Epithelial cell of esophagus (primary cell): Measurements from ENCODE around the gene ZXDC.

Source experiments
- DNase-seq: peaks from one replicate; pipeline ENCODE4 v3.0.0; 2010; ENCODE audit warnings: low read depth
- H3K4me3 ChIP-seq: 2 replicates; pipeline ENCODE4 v1.5.1; 2011; ENCODE audit warnings: mild to moderate bottlenecking, low read length, control low read depth
- CTCF ChIP-seq: IDR thresholded peaks from 2 replicates; pipeline ENCODE4 v1.5.1; 2011; ENCODE audit warnings: low read depth, mild to moderate bottlenecking, low read length, control low read depth, inconsistent platforms; ENCODE audit not compliant: insufficient read depth; ENCODE audit errors: missing control alignments

ZXDC gene

GRCh38 chr3:126495786-126496185 is 20.1 kb upstream of the ZXDC start:
- no peak for TF ChIP-seq CTCF
- no peak overlapping the region for H3K4me3 ChIP-seq
- no peak for DNase-seq

- TF ChIP-seq CTCF, result no peak
- no peak overlapping the region for H3K4me3 ChIP-seq
- no peak for DNase-seq
Measured at GRCh38 chr3:126494970-126495230, 19.2 kb upstream of the ZXDC start.

- DNase-seq, result no peak
- no peak for TF ChIP-seq CTCF
- no peak overlapping the region for H3K4me3 ChIP-seq
Measured at GRCh38 chr3:126494204-126494969, 18.7 kb upstream of the ZXDC start.

GRCh38 chr3:126493739-126494138 is 18.0 kb upstream of the ZXDC start:
- TF ChIP-seq CTCF, result no peak
- no peak for DNase-seq
- no peak overlapping the region for H3K4me3 ChIP-seq

GRCh38 chr3:126493051-126493450 is 17.4 kb upstream of the ZXDC start:
- no peak for TF ChIP-seq CTCF
- H3K4me3 ChIP-seq, result no peak overlapping the region
- DNase-seq, result no peak

GRCh38 chr3:126491221-126492013 is 15.7 kb upstream of the ZXDC start:
- no peak overlapping the region for H3K4me3 ChIP-seq
- no peak for TF ChIP-seq CTCF
- no peak for DNase-seq
